A549 (cell line): ENCODE data around the gene CDC6. TPM values are rescaled to one million over a fixed set of nuclear protein-coding genes. Genes with fewer than 3 reads are reported as not detected.

Source experiments
- ATAC-seq, 2 experiments: fragments of 200-7000 bp in 1 of 2; fragments of >200 bp in 1 of 2; cut with Nextera tagmentation in 1 of 2; cut with Tn5 transposase in 1 of 2; 3 replicates each; pipeline versions ENCODE4 v1.8.0 to v1.9.1; 2018 to 2020; ENCODE audit warnings: mild to moderate bottlenecking in 1 of 2, moderate library complexity in 1 of 2
- CTCF ChIA-PET: fragments of 300-600 bp; sonication (Branson Sonifier 250); formaldehyde crosslinking; extraction: SDS; loops from one replicate; lab custom pipeline; 2021; ENCODE audit warnings: antibody characterized with exemption, inconsistent platforms; lab: Yijun Ruan, JAX
- POLR2A ChIA-PET: fragments of 350-600 bp; formaldehyde crosslinking; extraction: SDS; loops from one replicate; lab custom pipeline; 2021; ENCODE audit warnings: antibody characterized with exemption, inconsistent platforms; lab: Yijun Ruan, JAX
- DNase-seq, 2 experiments: peaks; one replicate each; pipeline versions ENCODE4 v3.0.0 to v3.0.0-alpha.2; 2011 to 2016; ENCODE audit warnings: low read depth in 1 of 2, low spot score in 1 of 2
- FAIRE-seq: peaks from 2 replicates; lab custom pipeline; 2011; peaks lifted over from hg19 to GRCh38; lab: Jason Lieb, UNC
- H3K27ac ChIP-seq, 2 experiments: fragments of >200 bp; sonication (Bioruptor Twin); formaldehyde crosslinking; 3 replicates each; pipeline ENCODE4 v1.5.1; 2016 to 2017
- H3K4me1 ChIP-seq: fragments of >200 bp; sonication (Bioruptor Twin); formaldehyde crosslinking; 3 replicates; pipeline ENCODE4 v1.6.1; 2016
- H3K4me2 ChIP-seq: fragments of >200 bp; sonication (Bioruptor Twin); formaldehyde crosslinking; 3 replicates; pipeline ENCODE4 v1.6.1; 2016
- H3K4me3 ChIP-seq: fragments of >200 bp; sonication (Bioruptor Twin); formaldehyde crosslinking; 3 replicates; pipeline ENCODE4 v1.5.1; 2016
- H3K9me3 ChIP-seq: fragments of >200 bp; sonication (Bioruptor Twin); formaldehyde crosslinking; 3 replicates; pipeline ENCODE4 v1.6.1; 2016
- CEBPB ChIP-seq, 2 experiments: fragments of >200 bp in 1 of 2; sonication (Bioruptor Twin) in 1 of 2; formaldehyde crosslinking in 1 of 2; IDR thresholded peaks; 2 replicates each; pipeline ENCODE4 v1.6.1; 2012 to 2016
- EHMT2 ChIP-seq: fragments of 200-600 bp; sonication (generic); IDR thresholded peaks from 2 replicates; pipeline ENCODE4 v1.6.1; 2016; ENCODE audit warnings: antibody characterized with exemption, low read depth, mild to moderate bottlenecking, moderate library complexity
- EP300 ChIP-seq, 2 experiments: fragments of >200 bp; sonication (Bioruptor Twin); formaldehyde crosslinking; IDR thresholded peaks; 2 replicates in 1 of 2; 3 replicates in 1 of 2; pipeline ENCODE4 v1.6.1; 2016 to 2017
- FOSB ChIP-seq: fragments of 250-450 bp; sonication (Bioruptor Pico); IDR thresholded peaks from 2 replicates; pipeline ENCODE4 v1.5.0; 2020; ENCODE audit warnings: mild to moderate bottlenecking, moderate library complexity
- HDAC2 ChIP-seq: fragments of 200-600 bp; sonication (generic); IDR thresholded peaks from 2 replicates; pipeline ENCODE4 v1.6.1; 2016
- JUN ChIP-seq, 2 experiments: fragments of >200 bp; sonication (Bioruptor Twin); formaldehyde crosslinking; IDR thresholded peaks; 2 replicates in 1 of 2; 3 replicates in 1 of 2; pipeline ENCODE4 v1.6.1; 2016 to 2017
- RNF2 ChIP-seq: fragments of 200-600 bp; sonication (generic); IDR thresholded peaks from 2 replicates; pipeline ENCODE4 v1.6.1; 2016; ENCODE audit warnings: low read depth, mild to moderate bottlenecking, antibody characterized with exemption, moderate library complexity, borderline replicate concordance
- WGBS: methylation state at CpG from one replicate; pipeline ENCODE4 v1.1.6; 2017; ENCODE audit errors: missing lambda C conversion rate; 5-methylcytosine and 5-hydroxymethylcytosine counted together
- polyA plus RNA-seq, 4 experiments: library from polyadenylated mRNA; depleted of rRNA in 3 of 4; stranded (reverse); fragments of >200 nt; fragmentation: RNase III in 1 of 4; extraction: RNeasy Plus Mini Kit Qiagen cat#74134 plus additional on column Dnase treatment in 1 of 4; gene quantifications; 2 replicates in 3 of 4; 3 replicates in 1 of 4; pipeline ENCODE4 v1.2.3, GENCODE V29; 2011 to 2017
- TF ChIP-seq, protein P1 (sequence below): fragments of >200 bp; sonication (Bioruptor Twin); formaldehyde crosslinking; IDR thresholded peaks from 2 replicates; pipeline ENCODE4 v1.6.1; 2016

Gene CDC6
- polyA plus RNA-seq, 2 of the 4 experiments (the other 2 are of a cell fraction) = 67.0 to 79.5 TPM

DNA sequence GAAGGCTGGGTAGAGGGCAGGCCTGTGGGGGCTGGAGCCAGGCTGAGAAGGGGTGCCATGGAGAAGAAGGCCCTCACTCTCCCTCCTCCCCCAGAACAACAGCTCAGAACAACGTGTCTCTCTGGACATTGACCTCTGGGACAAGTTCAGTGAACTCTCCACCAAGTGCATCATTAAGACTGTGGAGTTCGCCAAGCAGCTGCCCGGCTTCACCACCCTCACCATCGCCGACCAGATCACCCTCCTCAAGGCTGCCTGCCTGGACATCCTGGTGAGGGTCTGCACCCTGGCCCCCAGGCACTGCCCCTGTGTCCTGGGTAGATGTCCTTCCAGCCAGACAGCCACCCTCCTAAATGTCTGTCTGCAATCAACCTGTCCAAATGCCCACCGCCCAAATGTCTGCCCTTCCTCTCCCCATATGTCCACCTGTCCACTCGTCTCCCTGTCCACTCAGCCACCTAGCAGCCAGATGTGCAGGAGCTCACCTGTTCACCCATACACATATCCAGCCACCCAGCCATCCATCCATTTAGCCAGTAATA is 64.6 kb downstream of the CDC6 start:
- WGBS = 83% methylated on average over 7 of the region's 7 CpGs
- DNase-seq = no peak
- Histone ChIP-seq H3K9me3 (no peaks in the 10 kb centered on the region), H3K4me2 (peak overlapping the region; percentile 43), H3K4me3 (no peak overlapping the region), H3K4me1 (peaks cover 76% of the 10 kb centered on the region), H3K27ac (peak overlapping the region; percentile 29 to 76; a peak in 5 of 6 replicates)
- no peak for FAIRE-seq
- ATAC-seq = no peak
- ChIA-PET POLR2A (interaction anchor here (1.1 to 1.3 kb wide), 2 partner anchors 35 to 48 kb away, joined by 4 to 5 read pairs; no protein-coding TSS in a partner anchor), CTCF (interaction anchor here (0.5 to 40.3 kb wide), 14 partner anchors 9 to 211 kb away, joined by 3 to 2395 read pairs (median 4); partner anchors contain the start of genes CDC6, GJD3, RARA and TOP2A)
- 0 out of 5 replicates have a peak, but pooled peaks of 1 of the 2 experiments have one; percentile 5 for TF ChIP-seq JUN (IDR thresholded peaks at IDR 0.05)
- no peak for TF ChIP-seq EHMT2
- TF ChIP-seq RNF2 = no peak
- TF ChIP-seq, protein P1, sequence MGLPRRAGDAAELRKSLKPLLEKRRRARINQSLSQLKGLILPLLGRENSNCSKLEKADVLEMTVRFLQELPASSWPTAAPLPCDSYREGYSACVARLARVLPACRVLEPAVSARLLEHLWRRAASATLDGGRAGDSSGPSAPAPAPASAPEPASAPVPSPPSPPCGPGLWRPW = no peak

GRCh38 chr17:40352779-40353394 is 65.2 kb downstream of the CDC6 start:
- FAIRE-seq (no peak), ATAC-seq (no peak), DNase-seq (peak in 1 of 2 experiments; percentile 48)
- no peak overlapping the region for H3K4me3 ChIP-seq
- peaks cover 70% of the 10 kb centered on the region for H3K4me1 ChIP-seq
- no peak for TF ChIP-seq HDAC2
- TF ChIP-seq CEBPB (IDR thresholded peaks at IDR 0.05) = peak; percentile 79 to 83
- TF ChIP-seq EP300 (IDR thresholded peaks at IDR 0.05) = peak in 1 of 2 experiments; percentile 18; a peak in 1 of 5 replicates
- 0 out of 5 replicates have a peak, but pooled peaks of 1 of the 2 experiments have one; percentile 19 for TF ChIP-seq JUN (IDR thresholded peaks at IDR 0.05)
- no peak for TF ChIP-seq FOSB (CRISPR knock-in tag)
- no peaks in the 10 kb centered on the region for H3K9me3 ChIP-seq
- H3K27ac ChIP-seq = peak overlapping the region; percentile 29 to 76; a peak in 4 of 6 replicates
- 74% methylated on average over 9 of the region's 9 CpGs for WGBS
- peak overlapping the region; percentile 43 for H3K4me2 ChIP-seq
- CTCF ChIA-PET = interaction anchor here (1.2 to 40.3 kb wide), 8 partner anchors 9 to 159 kb away, joined by 3 to 2395 read pairs (median 20); partner anchors contain the start of genes CDC6, GJD3, RARA and TOP2A
- POLR2A ChIA-PET = no interaction called here

Other genes starting within 250 kb of the CDC6 start
- gene MED24, start 233.5 kb upstream of the CDC6 start, polyA plus RNA-seq (2011; rRNA removed) = 63.6 and 89.5 TPM in 2 replicates
- 60.7 to 64.5 TPM (median 60.8 TPM) in 3 replicates for gene MED24, start 233.5 kb upstream of the CDC6 start, polyA plus RNA-seq (2017; fragmentation: RNase III; extraction: RNeasy Plus Mini Kit Qiagen cat#74134 plus additional on column Dnase treatment)
- 20.1 and 27.4 TPM in 2 replicates for gene THRA, start 224.9 kb upstream of the CDC6 start, polyA plus RNA-seq (2011; rRNA removed)
- 16.1 to 23.7 TPM (median 22.5 TPM) in 3 replicates for gene THRA, start 224.9 kb upstream of the CDC6 start, polyA plus RNA-seq (2017; fragmentation: RNase III; extraction: RNeasy Plus Mini Kit Qiagen cat#74134 plus additional on column Dnase treatment)
- 1.2 and 2.4 TPM in 2 replicates for gene NR1D1, start 187.3 kb upstream of the CDC6 start, polyA plus RNA-seq (2011; rRNA removed)
- gene NR1D1, start 187.3 kb upstream of the CDC6 start, polyA plus RNA-seq (2017; fragmentation: RNase III; extraction: RNeasy Plus Mini Kit Qiagen cat#74134 plus additional on column Dnase treatment) = 3.0 to 4.6 TPM (median 4.4 TPM) in 3 replicates
- gene MSL1, start 165.9 kb upstream of the CDC6 start, polyA plus RNA-seq (2011; rRNA removed) = 87.8 and 95.1 TPM in 2 replicates
- gene MSL1, start 165.9 kb upstream of the CDC6 start, polyA plus RNA-seq (2017; fragmentation: RNase III; extraction: RNeasy Plus Mini Kit Qiagen cat#74134 plus additional on column Dnase treatment) = 60.4 to 70.1 TPM (median 64.8 TPM) in 3 replicates
- 62.8 and 67.9 TPM in 2 replicates for gene CASC3, start 147.3 kb upstream of the CDC6 start, polyA plus RNA-seq (2011; rRNA removed)
- gene CASC3, start 147.3 kb upstream of the CDC6 start, polyA plus RNA-seq (2017; fragmentation: RNase III; extraction: RNeasy Plus Mini Kit Qiagen cat#74134 plus additional on column Dnase treatment) = 44.5 to 48.2 TPM (median 45.5 TPM) in 3 replicates
- gene RAPGEFL1, start 110.4 kb upstream of the CDC6 start, polyA plus RNA-seq (2011; rRNA removed) = 3.7 and 4.1 TPM in 2 replicates
- 4.7 to 4.8 TPM (median 4.8 TPM) in 3 replicates for gene RAPGEFL1, start 110.4 kb upstream of the CDC6 start, polyA plus RNA-seq (2017; fragmentation: RNase III; extraction: RNeasy Plus Mini Kit Qiagen cat#74134 plus additional on column Dnase treatment)
- 13.8 and 15.3 TPM in 2 replicates for gene WIPF2, start 68.6 kb upstream of the CDC6 start, polyA plus RNA-seq (2011; rRNA removed)
- 19.3 to 21.5 TPM (median 20.8 TPM) in 3 replicates for gene WIPF2, start 68.6 kb upstream of the CDC6 start, polyA plus RNA-seq (2017; fragmentation: RNase III; extraction: RNeasy Plus Mini Kit Qiagen cat#74134 plus additional on column Dnase treatment)
- gene RARA, start 21.3 kb downstream of the CDC6 start, polyA plus RNA-seq (2011; rRNA removed) = 8.6 and 9.9 TPM in 2 replicates
- 17.2 to 18.5 TPM (median 17.9 TPM) in 3 replicates for gene RARA, start 21.3 kb downstream of the CDC6 start, polyA plus RNA-seq (2017; fragmentation: RNase III; extraction: RNeasy Plus Mini Kit Qiagen cat#74134 plus additional on column Dnase treatment)
- gene GJD3, start 76.9 kb downstream of the CDC6 start, polyA plus RNA-seq (2011; rRNA removed) = 0.09 TPM in 1 of 2 replicates, not detected in the other
- 0.40 to 1.2 TPM (median 0.70 TPM) in 3 replicates for gene GJD3, start 76.9 kb downstream of the CDC6 start, polyA plus RNA-seq (2017; fragmentation: RNase III; extraction: RNeasy Plus Mini Kit Qiagen cat#74134 plus additional on column Dnase treatment)
- gene TOP2A, start 130.0 kb downstream of the CDC6 start, polyA plus RNA-seq (2011; rRNA removed) = 273 and 416 TPM in 2 replicates
- gene TOP2A, start 130.0 kb downstream of the CDC6 start, polyA plus RNA-seq (2017; fragmentation: RNase III; extraction: RNeasy Plus Mini Kit Qiagen cat#74134 plus additional on column Dnase treatment) = 210 to 241 TPM (median 226 TPM) in 3 replicates
- gene IGFBP4, start 155.6 kb downstream of the CDC6 start, polyA plus RNA-seq (2011; rRNA removed) = 1,080 and 1,577 TPM in 2 replicates
- gene IGFBP4, start 155.6 kb downstream of the CDC6 start, polyA plus RNA-seq (2017; fragmentation: RNase III; extraction: RNeasy Plus Mini Kit Qiagen cat#74134 plus additional on column Dnase treatment) = 1,501 to 1,941 TPM (median 1,829 TPM) in 3 replicates
- 24.2 and 45.9 TPM in 2 replicates for gene TNS4, start 213.7 kb downstream of the CDC6 start, polyA plus RNA-seq (2011; rRNA removed)
- gene TNS4, start 213.7 kb downstream of the CDC6 start, polyA plus RNA-seq (2017; fragmentation: RNase III; extraction: RNeasy Plus Mini Kit Qiagen cat#74134 plus additional on column Dnase treatment) = 61.6 to 75.9 TPM (median 73.5 TPM) in 3 replicates